HG03103 (cell line): ENCODE data around the gene ZNF236.
"Not testable (repeated sequence)": the region's sequence is repeated elsewhere in the genome, so short reads cannot be mapped to it uniquely, and the experiment has no call there.

Experiments used
- ATAC-seq: cut with Tn5 transposase; IDR thresholded peaks from one replicate; pipeline ENCODE4 v1.9.1; 2021; ENCODE audit warnings: low read depth; ENCODE audit not compliant: unreplicated experiment

The ZNF236 gene

DNA sequence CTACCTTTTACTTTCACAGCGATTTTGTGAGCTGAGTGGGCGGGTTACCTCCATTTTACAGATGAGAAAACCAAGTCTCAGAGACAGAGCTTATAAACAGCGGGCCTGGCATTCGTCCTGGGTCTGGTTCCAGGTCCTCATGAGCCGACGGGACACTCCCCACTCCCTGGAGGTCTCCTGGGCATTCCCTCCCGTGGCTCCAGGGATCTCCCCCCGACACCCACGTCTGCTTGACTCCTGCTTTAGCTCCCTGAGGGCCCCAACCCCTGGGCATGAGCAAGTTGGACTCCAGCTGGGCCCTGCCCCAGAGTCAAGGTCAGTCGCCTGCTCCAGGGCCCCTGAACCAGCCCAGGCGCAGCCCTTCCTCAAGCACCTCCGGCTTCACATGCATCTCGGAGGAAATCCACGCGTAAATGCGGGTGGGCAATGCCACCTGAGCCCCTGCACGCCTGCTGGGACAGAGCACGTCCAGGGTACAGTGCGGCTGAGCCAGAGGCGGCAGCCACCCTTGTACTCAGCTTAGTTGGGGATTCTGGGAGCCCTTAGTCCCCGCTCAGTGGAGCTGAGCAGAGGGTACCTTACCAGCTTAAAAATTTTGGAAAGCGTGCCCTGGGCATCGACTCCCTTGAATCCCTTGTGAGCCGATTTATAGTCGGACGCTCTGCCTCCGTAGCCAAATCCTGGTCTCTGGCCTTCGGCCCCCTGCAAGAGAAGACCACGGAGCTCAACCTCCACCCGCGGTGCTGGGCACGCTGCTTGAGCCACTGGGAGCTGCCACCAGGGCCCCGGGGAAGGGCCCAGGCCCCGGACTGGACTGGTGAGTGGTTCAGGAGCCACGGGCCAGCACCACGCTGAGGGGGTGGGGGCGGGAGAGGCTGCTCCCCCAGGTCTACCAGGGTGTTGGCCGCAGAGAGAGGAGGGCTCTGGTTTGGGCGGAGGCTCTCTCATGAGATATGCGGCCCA, 162.1 kb downstream of the ZNF236 start:
- no peak for ATAC-seq

DNA sequence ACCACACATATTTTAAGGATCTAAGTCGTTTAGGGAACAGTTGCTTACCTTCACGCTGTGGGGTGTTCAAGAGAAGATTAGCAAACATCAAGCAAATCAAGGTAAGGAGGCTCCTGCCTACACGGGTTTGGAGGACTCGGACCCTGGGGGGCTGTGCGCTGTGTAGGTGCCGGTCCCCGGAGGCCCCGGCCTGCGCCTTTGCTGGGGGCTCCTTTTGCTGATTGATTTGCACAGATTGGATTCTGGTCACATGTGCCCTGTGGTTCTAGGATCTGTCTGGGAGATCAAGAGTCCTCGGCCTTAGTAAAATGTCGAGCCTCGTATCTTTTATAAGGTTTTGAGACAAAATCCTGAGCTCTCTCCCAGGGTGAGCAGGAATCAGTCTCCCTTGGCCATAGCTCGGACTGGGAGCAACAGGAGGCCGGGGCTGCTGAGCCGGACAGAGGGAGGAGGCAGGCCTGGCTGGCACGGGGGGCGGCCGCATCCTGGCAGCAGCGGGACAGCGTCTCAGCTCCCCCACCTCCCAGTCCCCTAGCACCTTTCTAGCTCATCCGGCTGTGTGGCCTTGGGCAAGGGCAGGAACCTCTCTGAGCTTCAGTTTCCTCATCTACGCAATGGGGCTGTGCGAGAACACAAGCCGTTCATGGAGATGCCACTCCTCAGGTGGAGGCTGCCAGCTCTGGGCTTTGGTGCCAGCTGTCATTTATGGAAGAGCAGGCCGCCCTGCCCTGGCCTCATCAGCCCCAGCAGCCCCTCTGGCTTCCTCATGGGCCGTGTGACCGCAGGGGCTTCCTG, 163.0 kb downstream of the ZNF236 start:
- no peak for ATAC-seq

DNA sequence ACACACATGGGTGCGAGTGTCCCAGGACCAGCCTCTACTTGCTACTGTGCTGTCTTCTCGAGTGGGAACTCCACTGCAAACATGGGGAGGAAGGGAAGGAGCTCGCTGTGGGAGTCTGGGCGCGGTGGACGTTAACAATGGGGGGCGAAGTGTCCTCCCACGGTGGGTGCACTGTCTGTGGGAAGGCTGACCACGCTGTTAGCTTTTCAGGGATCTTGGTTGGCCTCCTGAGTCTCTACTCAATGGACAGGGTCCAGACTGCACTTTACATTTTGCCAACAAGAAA, 163.5 kb downstream of the ZNF236 start:
- no peak for ATAC-seq

DNA sequence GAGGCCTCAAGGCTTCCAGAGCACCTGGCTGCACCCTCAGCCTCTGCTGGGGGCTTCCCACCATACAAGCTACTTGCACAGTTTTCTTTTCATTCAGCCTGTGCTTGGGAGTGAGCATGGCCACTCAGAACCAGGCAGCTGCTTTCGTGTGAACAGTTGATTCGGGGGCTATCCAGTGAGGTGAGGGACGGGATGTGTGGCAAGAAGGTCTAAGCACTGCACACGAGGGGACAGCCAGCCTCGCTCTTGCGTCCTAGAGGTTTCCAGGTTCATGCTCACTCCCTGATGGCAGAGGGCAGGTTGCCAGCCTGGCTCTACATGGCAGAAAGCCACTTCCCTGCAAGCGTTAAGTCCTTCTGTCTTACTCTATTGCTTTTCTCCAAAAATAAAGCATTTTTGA, 164.0 kb downstream of the ZNF236 start:
- no peak for ATAC-seq

DNA sequence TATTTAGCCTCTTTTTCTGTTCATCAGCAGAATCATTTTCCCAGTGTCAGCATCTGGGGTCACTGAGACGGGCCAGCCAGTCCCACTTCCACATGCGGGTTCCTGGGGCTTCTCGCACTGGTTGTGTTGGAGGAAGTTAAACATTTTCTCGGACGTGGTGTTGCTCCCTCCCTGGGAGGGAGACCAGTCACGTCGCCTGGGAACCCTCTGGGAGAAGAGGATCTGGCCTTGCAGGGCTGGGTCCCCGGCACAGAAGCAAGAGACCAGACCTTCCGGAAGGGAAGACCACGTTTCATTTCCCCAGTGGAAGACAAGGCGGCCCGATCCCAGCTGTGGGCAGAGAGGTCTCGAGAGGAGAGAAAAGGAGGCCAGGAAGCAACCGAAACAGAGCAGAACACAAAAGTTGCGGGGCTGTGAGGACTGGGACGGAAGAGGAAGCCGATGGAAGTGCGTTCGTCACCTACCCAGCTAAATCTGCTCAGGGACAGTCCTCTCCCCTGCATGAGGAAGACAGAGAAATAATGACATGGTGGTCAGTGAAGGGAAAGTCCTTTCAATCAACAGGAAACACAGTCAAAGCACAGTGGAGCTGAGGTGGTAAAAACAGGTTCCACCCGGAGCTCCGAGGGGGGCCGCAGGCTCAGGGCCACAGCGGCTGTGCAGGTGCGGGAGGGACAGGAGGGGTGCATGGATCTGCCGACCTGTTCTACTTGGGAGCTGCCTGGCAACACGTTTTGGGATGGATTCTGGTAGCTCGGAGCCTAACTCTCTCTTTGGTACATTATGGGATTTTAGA, 165.9 kb downstream of the ZNF236 start:
- no peak for ATAC-seq

DNA sequence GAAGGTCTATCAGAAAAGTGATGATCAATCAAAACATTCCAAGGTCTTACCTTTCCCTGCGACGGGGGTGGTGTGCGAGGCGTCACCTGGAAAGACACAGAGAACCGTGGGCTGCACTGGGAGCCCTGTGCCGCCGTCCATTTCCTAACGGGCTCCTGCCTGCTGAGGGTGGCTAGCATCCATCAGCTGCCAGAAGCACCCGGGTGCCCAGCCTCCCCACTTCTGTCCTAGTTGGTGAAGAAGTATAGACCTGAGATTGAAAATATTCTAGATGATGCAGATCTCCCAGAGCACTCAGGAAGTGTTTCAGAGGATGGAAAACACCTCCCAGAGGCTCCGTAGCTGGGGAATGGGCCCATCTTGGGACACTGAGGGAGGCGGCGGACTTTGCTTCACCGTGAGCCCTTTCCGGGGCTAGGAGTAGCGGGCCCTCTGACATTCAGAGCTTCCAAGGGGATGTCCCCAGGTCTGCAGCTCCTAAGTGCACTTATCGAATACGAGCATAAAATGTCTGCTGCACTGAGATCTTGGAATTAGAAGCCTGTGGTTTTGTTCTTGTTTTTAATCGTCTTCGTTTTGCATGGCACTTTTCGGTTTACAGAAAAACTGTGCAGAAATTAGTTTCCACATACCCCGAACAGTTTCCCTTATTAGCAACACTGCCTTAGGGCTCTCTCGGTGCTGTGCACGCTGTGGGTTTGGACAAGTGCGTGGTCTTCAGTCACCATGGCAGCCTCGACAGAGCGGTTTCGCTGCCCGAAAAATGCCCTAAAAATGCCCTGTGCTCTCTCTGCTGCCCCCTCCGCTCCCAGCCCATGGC, 166.7 kb downstream of the ZNF236 start:
- ATAC-seq, result no peak

DNA sequence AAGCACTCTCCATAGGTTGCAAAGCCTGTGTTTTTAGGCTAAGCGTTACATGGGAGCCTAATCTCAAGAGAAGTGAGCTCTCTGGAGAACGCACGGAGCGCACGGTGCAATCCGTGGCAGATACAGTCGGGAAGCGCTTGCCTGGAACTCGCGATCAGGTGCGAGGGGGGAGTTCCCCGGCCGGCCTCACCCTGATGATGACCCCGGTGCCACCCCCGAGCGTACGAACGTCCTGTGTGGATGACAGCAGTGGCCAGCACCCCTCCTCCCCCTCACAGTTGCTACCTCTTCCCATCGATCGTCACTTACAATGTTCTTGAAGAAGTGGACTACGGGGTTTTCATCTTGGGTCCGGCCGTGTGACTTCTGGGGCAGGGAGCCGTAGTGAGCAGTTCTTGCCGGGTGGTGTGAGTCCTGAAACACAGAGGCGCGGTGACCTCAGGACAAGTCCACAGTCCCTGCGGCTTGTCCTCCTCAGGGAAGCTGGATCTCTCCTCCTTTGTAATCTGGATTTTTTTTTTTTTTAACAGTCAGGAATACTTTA, 167.4 kb downstream of the ZNF236 start:
- no peak for ATAC-seq

DNA sequence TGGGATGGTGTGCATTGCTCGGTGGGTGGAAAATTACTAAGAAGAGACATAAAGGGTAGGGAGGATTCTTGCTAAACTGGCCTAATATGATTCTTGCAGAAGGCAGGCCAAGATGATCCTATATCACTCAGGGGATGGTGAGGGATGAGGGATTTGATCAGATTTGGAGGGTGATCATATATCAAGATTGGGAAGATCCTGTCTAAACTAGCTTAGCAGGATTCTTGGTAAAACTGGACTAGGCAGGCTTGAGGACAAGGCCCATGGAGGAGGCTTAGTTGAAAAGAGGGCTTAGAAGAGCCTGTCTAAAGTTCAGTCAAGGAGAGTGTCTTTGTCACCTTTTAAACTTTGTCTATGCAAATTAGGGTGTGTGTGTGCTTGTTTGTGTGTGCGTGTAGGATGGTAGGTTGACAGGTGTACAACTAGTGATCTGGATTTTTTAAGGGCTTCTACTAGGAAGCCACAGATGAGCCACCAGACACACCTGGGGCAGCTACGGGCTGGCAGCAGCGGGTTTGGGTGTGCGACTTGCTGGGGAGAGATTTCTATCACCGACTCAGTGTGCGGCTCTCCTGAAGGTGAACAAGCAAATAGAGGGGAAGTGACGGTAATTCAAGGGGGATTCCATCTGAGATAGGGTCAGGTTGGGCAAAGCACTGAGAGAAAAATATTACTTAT, 168.1 kb downstream of the ZNF236 start:
- ATAC-seq, result not testable (repeated sequence)

DNA sequence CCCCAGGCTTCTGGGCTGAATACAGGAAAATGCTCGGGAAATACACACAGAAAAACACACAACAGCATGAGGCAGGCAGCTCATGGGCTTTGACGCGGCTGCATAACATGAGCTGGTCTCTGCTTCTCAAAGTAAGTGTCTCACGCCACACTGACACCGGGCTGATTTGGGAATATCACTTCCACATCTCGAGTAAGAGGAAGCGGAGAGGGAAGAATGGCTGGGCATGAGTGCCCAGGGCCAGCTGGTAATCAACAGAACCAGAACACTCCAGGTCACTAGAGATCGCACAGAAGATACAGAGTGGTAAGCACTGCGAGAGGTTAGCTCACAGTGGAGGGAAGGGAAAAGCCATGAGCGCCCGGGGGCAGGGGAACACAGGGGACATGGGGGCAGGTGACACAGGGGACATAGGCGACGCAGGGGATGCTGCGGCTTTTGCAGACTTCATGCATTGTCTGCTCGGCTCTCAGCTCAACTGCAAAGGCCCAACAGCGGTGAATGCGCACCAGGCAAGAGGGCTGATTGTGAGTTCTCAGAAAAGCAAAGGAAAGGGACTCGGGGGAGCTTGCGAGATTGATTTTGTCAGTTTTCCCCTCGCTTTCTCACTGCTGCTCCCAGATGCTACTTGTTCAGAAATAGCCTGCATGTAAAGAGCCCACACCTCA, 168.8 kb downstream of the ZNF236 start:
- no peak for ATAC-seq

DNA sequence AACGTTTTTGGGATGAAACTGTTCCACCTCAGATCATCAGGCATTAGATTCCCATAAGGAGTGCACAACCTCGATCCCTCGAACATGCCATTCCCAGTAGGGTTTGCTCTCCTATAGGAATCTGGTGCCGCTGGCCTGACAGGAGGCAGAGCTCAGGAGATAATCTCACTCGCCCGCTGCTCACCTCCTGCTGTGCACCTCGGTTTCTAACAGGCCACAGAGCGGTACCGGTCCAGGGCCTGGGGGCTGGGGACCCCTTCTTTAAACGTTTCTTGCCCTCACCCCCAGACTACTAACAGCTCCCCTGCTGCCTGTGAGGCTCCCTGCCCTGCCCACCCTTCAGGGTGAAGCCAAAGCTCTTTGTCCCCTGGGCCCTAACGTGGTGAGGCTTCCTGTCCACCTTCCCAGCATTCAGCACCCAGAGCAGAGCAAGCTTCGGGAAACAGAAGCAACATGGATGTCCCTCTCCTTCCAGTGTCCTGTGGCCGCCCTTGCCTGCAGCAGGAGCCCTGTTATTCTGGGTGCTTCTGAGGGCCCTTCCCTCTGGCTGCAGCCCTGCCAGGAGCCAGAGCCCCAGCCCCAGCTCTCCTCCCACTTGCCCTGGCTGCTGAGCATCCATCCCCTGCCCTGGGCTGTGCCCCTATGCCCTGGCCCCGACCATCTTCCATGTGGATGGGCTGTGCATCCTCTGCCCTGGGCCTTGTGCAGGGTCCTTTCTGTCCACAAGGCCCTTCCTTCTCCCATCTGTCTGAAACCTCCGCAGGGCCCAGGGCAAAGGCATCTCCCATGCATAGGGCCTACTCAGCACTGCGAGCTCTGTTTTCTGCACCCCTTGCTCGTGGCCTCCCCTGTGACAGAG, 170.1 kb downstream of the ZNF236 start:
- ATAC-seq, result no peak

DNA sequence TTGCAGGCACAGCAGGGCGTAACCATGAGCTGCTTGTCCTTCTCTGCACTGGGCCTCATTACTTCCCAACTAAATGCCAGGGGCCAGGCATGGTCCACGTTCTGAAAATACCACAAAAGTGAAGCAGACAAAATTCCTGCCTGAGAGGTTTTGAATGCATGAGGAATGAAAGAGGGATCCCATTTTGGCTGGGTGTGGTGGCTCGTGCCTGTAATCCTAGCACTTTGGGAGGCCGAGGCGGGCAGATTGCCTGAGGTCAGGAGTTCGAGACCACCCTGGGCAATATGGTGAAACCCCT, 170.7 kb downstream of the ZNF236 start:
- ATAC-seq, result no peak

DNA sequence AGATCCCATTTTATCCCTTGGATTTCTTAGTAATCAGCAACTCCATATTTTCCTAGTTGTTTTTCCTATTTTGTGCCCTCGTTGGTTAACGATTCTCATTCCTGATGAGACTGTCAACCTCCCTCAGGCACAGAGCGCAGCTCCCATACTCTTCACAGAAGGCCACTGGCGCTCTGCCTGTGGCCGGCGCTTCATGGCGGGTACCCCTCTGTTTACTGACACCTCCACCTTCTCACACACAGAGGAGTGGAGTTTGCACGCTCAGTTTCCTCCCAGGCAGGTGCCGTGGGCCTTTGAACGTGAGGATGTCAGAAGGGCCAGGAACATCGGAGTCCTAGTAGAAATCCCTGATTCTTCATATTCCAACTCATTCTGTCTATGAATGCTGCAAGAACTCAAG, 171.2 kb downstream of the ZNF236 start:
- ATAC-seq, result no peak

DNA sequence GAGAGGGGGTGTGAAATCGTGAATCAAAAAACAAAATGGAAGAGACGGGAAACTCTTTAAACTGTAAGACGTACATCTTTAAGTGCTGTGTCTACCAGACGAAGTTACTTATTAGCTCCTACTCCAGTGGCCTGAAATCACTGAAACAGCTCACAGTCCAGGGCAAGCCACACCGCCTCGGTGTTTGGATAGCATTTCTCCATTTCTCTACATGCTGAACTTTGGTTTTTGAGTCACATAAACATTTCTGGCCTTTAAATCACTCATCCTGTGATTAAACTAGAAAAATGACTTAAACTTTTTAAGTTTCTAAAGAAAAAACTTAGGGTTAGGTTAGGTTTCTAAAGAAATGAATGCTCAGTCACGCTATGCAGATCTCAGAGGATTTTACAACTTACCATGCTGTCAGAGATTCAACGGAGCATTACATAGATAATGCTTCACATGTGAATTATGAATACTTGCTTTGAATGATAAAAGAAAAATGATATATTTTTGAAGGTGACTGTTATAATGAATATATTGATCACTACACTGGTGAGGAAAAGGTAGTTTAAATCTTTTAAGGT, 171.8 kb downstream of the ZNF236 start:
- no peak for ATAC-seq

DNA sequence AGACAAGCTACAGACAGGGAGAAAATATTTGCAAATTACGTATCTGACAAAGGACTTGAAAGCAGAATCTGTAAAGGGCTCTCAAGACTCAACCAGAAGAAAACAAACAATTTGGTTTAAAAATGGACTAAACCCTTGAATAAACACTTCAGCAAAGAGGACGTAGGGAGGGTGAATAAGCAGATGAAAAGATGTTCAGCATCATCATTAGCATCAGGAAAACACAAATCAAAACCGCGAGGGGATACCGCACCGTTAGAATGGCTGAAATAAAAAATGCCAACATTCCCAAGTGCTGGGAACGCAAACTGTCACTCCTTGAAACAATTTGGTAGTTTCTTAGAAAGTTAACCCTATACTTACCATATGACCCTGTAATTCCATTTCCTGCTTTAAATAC, 173.5 kb downstream of the ZNF236 start:
- no peak for ATAC-seq

DNA sequence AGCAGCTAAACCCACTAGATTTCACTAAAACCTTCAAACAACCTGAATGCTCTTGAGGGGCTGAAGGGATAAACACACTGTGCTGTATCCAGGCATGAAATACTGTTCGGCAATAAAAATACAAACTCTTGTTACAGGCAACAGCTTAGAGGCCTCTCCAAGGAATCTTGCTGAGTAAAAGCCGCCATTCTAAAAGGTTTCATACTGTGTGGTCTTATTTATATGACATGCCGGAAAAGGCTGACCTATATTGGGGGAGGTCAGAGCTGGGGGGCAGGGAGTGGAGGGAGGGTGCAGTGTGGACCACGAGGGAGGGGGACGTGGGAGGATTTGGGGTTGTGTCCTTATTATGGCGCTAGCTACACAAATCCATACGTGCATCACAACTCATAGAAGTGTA, 174.1 kb downstream of the ZNF236 start:
- ATAC-seq, result no peak

DNA sequence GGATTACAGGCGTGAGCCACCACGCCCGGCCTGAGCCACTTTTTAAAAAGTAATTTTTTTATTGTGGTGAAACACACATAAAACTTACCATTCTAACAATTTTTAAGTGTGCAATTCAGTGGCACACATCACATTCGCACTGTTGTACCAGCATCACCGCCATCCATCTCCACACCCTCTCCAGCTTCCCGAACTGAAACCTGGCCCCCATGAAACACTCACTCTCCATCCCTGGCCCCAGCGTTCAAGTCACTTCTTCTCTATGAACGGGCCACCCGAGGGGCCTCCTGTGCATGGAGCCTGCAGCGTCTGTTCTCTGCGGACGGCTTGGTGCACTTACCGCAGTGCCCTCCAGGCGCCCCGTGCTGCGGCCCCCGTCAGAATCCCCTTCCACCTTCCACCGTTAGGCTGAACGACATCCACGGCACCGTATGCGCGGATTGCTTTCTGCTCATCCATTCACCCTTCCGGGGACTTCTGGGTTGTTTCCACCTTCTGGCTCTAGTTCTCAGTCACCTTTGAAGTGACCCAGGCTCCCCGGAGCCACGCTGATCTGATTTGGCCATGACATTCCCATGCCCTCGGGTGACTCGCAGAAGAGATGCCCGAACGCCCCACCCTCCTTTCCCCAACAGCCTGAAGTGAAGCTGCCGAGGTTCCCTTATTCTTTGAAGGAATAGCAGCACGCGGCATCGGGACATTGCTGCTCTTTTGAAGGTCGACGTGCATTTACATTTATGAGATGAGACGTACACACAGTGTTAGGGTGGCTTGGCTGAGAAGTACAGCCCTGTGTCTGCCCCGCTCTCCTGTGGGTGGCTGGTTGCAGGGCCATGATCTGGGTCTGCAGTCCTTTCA, 175.8 kb downstream of the ZNF236 start:
- ATAC-seq, result no peak

DNA sequence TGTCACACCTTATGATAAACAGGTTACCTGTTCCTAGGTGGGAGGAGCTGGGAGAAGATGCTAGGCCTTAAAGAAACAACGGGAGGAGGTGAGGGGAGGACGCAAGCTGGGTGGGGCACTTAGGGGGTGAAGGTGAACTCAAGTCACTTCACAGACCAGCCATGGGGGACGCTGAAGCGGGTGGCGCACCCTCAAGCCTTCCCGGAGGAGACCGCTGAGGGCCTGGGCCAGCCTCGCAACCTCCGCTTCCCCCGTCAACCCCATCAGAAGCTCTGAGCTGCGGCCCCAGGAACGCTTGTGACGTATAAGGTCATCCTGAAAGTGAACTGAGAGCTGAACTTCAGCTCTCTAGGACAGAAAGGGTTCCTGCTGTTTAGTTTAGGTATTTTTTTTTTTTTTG, 176.7 kb downstream of the ZNF236 start:
- ATAC-seq, result no peak
